SU-DHL-6 (cell line): ENCODE measurements around the gene ZHX3.

ENCODE experiments used
- H2AFZ ChIP-seq: fragments of 200-600 bp; sonication (generic); 2 replicates; pipeline ENCODE4 v1.6.1; 2014; ENCODE audit warnings: low read depth, mild to moderate bottlenecking, moderate library complexity, mixed read lengths, antibody characterized with exemption, low read length; ENCODE audit not compliant: severe bottlenecking
- H3F3A ChIP-seq: fragments of 200-600 bp; shearing (Covaris generic); 2 replicates; pipeline ENCODE4 v1.6.0; 2016; ENCODE audit warnings: antibody characterized with exemption, mild to moderate bottlenecking; ENCODE audit not compliant: insufficient read depth
- H3K27ac ChIP-seq: fragments of 200-600 bp; sonication (generic); 2 replicates; pipeline ENCODE4 v1.5.1; 2016; ENCODE audit warnings: low read depth, mild to moderate bottlenecking, low read length, moderate library complexity, mixed read lengths
- H3K27me3 ChIP-seq: fragments of 200-600 bp; sonication (generic), shearing (Covaris generic); 2 replicates; pipeline ENCODE4 v1.6.0; 2014; ENCODE audit warnings: mild to moderate bottlenecking, low read length
- H3K36me3 ChIP-seq: fragments of 200-600 bp; sonication (generic); 2 replicates; pipeline ENCODE4 v1.6.1; 2014; ENCODE audit warnings: mild to moderate bottlenecking, low read length, mixed read lengths
- H3K4me2 ChIP-seq: fragments of 300-600, 200-600 bp; shearing (Covaris generic), sonication (generic); 2 replicates; pipeline ENCODE4 v1.6.0; 2014; ENCODE audit warnings: low read length, low read depth, mild to moderate bottlenecking; ENCODE audit not compliant: poor library complexity, severe bottlenecking
- H3K4me3 ChIP-seq: fragments of 200-600 bp; sonication (generic); 2 replicates; pipeline ENCODE4 v1.5.1; 2014; ENCODE audit warnings: antibody characterized with exemption, low read length, mild to moderate bottlenecking, mixed read lengths; ENCODE audit not compliant: insufficient read depth, poor library complexity, severe bottlenecking
- H3K79me2 ChIP-seq: fragments of 200-600 bp; sonication (generic); 2 replicates; pipeline ENCODE4 v1.6.1; 2014; ENCODE audit warnings: mild to moderate bottlenecking, low read length, moderate library complexity; ENCODE audit not compliant: insufficient read depth
- H3K9ac ChIP-seq: fragments of 200-600 bp; sonication (generic); 2 replicates; pipeline ENCODE4 v1.7.0; 2014; ENCODE audit warnings: mild to moderate bottlenecking, low read length
- H3K9me2 ChIP-seq: fragments of 200-600 bp; sonication (generic); replicated peaks from 2 replicates; pipeline ENCODE4 v1.6.1; 2014; ENCODE audit warnings: low read length; ENCODE audit not compliant: insufficient read depth
- H3K9me3 ChIP-seq: fragments of 200-600 bp; sonication (generic); 2 replicates; pipeline ENCODE4 v1.6.1; 2014; ENCODE audit warnings: low read length, mixed read lengths; ENCODE audit not compliant: insufficient read depth
- H4K20me1 ChIP-seq: fragments of 200-600 bp; sonication (generic); 2 replicates; pipeline ENCODE4 v1.6.1; 2014; ENCODE audit warnings: low read depth, mild to moderate bottlenecking, antibody characterized with exemption, low read length, moderate library complexity, mixed read lengths
- EZH2phosphoT487 ChIP-seq: fragments of 200-600 bp; sonication (generic), shearing (Covaris generic); conservative IDR thresholded peaks from 2 replicates; pipeline ENCODE4 v1.6.1; 2018; ENCODE audit warnings: mild to moderate bottlenecking, antibody characterized with exemption, low read length, moderate library complexity, mixed read lengths
- TF ChIP-seq, protein P1 (sequence below): fragments of 200-600 bp; sonication (generic); IDR thresholded peaks from one replicate; pipeline ENCODE4 v1.5.1; 2017; ENCODE audit warnings: antibody characterized with exemption, mild to moderate bottlenecking, low read length, moderate library complexity; ENCODE audit not compliant: insufficient read depth, poor library complexity, severe bottlenecking

ZHX3 gene

DNA sequence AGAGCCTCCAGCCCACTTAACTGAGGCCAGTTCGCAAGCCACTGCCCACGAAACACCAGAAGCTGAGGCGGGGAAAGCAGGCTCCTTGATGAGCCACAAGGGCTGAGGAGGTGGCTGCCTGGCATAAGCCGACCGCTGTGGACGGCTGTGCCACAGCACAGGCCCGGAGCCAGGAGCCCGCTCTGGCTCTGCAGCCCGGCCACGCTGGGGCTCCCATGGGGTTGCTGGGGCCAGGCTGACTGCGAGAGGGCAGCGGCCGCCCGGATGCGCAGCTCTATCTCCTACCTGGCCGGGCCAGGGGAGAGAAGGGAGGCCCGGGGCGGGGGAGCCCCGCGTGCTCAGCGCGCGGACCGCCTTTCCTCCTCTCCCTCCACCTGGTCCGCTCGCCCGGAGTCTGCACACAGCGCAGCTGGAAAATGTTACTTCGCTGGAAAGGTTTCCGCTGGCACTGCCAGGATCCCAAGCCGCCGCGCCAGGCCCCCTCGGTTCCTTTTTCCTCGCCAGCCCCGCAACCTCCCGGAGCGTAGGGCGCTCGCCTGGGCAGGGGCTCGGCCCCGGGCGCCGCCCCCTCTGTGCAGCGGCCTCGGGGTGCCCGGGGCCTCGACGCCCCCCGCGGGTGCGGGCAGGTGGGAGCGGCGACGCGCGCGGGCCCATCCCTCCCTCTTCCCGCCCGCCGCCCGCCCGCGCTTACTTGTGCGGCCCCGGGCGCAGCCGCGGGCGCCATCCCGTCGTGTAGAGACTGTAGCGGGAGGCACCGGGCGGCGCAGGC lies 48.4 kb upstream of the ZHX3 start:
- H3K27me3 ChIP-seq, result no peaks in the 10 kb centered on the region
- H3K9ac ChIP-seq, result no peak overlapping the region
- no peaks in the 10 kb centered on the region for H3F3A ChIP-seq
- H3K4me3 ChIP-seq, result no peak overlapping the region
- H3K36me3 ChIP-seq, result no peaks in the 10 kb centered on the region
- no peak for TF ChIP-seq EZH2phosphoT487
- TF ChIP-seq, protein P1, sequence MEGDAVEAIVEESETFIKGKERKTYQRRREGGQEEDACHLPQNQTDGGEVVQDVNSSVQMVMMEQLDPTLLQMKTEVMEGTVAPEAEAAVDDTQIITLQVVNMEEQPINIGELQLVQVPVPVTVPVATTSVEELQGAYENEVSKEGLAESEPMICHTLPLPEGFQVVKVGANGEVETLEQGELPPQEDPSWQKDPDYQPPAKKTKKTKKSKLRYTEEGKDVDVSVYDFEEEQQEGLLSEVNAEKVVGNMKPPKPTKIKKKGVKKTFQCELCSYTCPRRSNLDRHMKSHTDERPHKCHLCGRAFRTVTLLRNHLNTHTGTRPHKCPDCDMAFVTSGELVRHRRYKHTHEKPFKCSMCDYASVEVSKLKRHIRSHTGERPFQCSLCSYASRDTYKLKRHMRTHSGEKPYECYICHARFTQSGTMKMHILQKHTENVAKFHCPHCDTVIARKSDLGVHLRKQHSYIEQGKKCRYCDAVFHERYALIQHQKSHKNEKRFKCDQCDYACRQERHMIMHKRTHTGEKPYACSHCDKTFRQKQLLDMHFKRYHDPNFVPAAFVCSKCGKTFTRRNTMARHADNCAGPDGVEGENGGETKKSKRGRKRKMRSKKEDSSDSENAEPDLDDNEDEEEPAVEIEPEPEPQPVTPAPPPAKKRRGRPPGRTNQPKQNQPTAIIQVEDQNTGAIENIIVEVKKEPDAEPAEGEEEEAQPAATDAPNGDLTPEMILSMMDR, result no peak
- no peaks in the 10 kb centered on the region for H3K9me3 ChIP-seq
- no peak overlapping the region for H3K4me2 ChIP-seq
- no peaks in the 10 kb centered on the region for H3K9me2 ChIP-seq
- no peaks in the 10 kb centered on the region for H3K79me2 ChIP-seq
- no peak overlapping the region for H2AFZ ChIP-seq
- H3K27ac ChIP-seq, result no peak overlapping the region
- no peaks in the 10 kb centered on the region for H4K20me1 ChIP-seq

DNA sequence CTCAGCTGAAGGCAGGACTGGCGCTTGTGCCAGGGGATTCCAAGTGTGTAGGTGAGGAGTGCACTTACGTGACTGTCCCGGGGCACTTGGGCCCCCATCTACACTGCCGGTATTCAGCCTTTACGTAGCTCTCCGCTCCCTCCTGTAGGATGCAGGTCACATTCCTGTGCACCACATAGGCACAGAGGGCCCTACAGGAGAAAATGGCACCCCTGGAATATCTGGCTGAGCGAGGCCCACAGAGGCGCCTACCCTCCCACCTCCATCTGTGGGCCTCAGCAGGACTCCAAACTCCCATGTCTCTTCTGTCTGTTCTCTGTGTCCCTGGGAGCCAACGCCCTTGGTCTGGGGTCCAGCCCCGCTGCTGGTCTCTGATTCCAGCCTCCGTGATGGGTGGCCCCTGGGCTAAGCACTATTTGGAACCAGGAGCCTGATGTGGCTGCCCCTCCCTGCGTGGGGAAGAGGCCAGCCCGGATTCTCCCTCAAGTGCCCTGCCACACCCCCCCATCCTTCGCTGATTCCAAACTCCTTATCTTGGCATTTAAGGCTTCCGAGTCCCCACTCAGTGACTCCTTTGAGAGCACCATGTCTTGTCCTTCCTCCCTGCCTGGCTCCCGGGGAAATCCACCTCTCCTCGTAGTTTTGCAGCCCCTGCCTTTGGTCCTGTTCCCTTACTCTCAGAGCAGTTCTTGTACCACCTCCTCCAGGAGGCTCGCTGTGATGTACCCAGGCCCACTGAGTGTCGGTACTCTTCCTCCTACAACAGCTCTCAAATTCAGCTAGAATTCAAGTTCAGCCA lies 47.6 kb upstream of the ZHX3 start:
- Histone ChIP-seq H3F3A (no peaks in the 10 kb centered on the region), H3K4me2 (no peak overlapping the region), H3K4me3 (no peak overlapping the region), H3K27me3 (no peaks in the 10 kb centered on the region), H3K9me2 (no peaks in the 10 kb centered on the region), H3K9me3 (no peaks in the 10 kb centered on the region), H3K9ac (no peak overlapping the region), H4K20me1 (no peaks in the 10 kb centered on the region), H3K79me2 (no peaks in the 10 kb centered on the region), H3K36me3 (no peaks in the 10 kb centered on the region), H2AFZ (no peak overlapping the region), H3K27ac (no peak overlapping the region)
- no peak for TF ChIP-seq EZH2phosphoT487
- TF ChIP-seq, protein P1, result no peak

DNA sequence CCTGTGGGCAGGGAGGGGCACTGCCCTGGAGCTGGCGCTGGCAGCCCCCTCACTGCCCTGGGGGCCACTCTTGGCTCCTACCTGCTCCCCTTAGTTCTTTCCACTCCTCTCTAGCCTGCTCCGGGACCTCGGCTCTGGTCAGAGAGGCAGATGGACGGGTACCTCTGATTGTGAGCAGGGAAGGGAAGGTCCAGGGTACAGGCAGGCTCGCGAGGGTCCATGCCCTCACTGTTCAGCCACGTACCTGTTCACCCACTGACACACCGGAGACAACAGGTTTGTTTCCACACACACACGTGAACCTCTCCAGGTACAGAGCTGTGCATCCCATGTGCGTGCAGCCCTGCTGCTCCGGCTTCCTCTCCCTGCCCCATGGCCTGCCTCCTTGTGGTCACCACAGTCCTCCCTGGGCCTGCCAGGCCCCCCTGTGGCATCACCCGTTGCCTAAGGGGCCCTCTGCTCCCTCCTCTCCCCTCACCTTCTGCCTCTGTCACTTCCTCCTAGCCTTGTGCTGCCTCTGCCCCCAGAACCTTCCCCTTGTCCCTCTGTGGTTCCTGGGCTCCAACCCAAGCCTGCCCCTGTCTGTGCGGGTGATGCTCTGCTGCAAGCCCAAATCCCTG lies 46.8 kb upstream of the ZHX3 start:
- Histone ChIP-seq H3K9ac (no peak overlapping the region), H3K4me2 (no peak overlapping the region)
- TF ChIP-seq, protein P1, result no peak
- TF ChIP-seq EZH2phosphoT487, result no peak

More for the DNA sequence above, 46.8 kb upstream of the ZHX3 start:
- H3K4me3 ChIP-seq, result no peak overlapping the region
- no peaks in the 10 kb centered on the region for H4K20me1 ChIP-seq
- no peaks in the 10 kb centered on the region for H3K79me2 ChIP-seq
- H3K27me3 ChIP-seq, result no peaks in the 10 kb centered on the region
- no peak overlapping the region for H2AFZ ChIP-seq
- no peaks in the 10 kb centered on the region for H3K9me2 ChIP-seq
- no peaks in the 10 kb centered on the region for H3K36me3 ChIP-seq
- H3F3A ChIP-seq, result no peaks in the 10 kb centered on the region
- no peaks in the 10 kb centered on the region for H3K9me3 ChIP-seq
- H3K27ac ChIP-seq, result no peak overlapping the region
